GM23248 (cell line): ENCODE results near the gene PRIMA1. TPM values are rescaled to one million over a fixed set of nuclear protein-coding genes. Genes with fewer than 3 reads are reported as not detected.

Experiments used
- DNase-seq: peaks from one replicate; pipeline ENCODE4 v3.0.0-alpha.2; 2015
- H2AFZ ChIP-seq: fragments of 200-600 bp; sonication (generic); 2 replicates; pipeline ENCODE4 v1.6.1; 2016; ENCODE audit warnings: antibody characterized with exemption
- H3F3A ChIP-seq: fragments of 200-600 bp; sonication (generic); 2 replicates; pipeline ENCODE4 v1.6.1; 2016; ENCODE audit warnings: mild to moderate bottlenecking, antibody characterized with exemption, mixed run types; ENCODE audit not compliant: insufficient read depth
- H3K27ac ChIP-seq: fragments of 200-600 bp; sonication (generic); 2 replicates; pipeline ENCODE4 v1.5.1; 2016; ENCODE audit warnings: mild to moderate bottlenecking
- H3K27me3 ChIP-seq: fragments of 200-600 bp; sonication (generic); replicated peaks from 2 replicates; pipeline ENCODE4 v1.6.1; 2016; ENCODE audit warnings: mild to moderate bottlenecking; ENCODE audit not compliant: insufficient read depth
- H3K36me3 ChIP-seq: fragments of 200-600 bp; sonication (generic); 2 replicates; pipeline ENCODE4 v1.6.1; 2016; ENCODE audit warnings: low read depth, mild to moderate bottlenecking
- H3K4me1 ChIP-seq: fragments of 200-600 bp; sonication (generic); 2 replicates; pipeline ENCODE4 v1.6.1; 2016; ENCODE audit warnings: mild to moderate bottlenecking; ENCODE audit not compliant: insufficient read depth
- H3K4me2 ChIP-seq: fragments of 200-600 bp; sonication (generic); one replicate; pipeline ENCODE4 v1.6.1; 2016; ENCODE audit warnings: mild to moderate bottlenecking; ENCODE audit not compliant: unreplicated experiment
- H3K4me3 ChIP-seq: fragments of 200-600 bp; sonication (generic); 2 replicates; pipeline ENCODE4 v1.5.1; 2016; ENCODE audit warnings: mild to moderate bottlenecking
- H3K79me2 ChIP-seq: fragments of 200-600 bp; sonication (generic); 2 replicates; pipeline ENCODE4 v1.6.1; 2016; ENCODE audit warnings: mild to moderate bottlenecking; ENCODE audit not compliant: insufficient read depth
- H3K9ac ChIP-seq: fragments of 200-600 bp; sonication (generic); 2 replicates; pipeline ENCODE4 v1.6.1; 2016; ENCODE audit warnings: mild to moderate bottlenecking
- H3K9me2 ChIP-seq: fragments of 200-600 bp; sonication (generic); 2 replicates; pipeline ENCODE4 v1.6.1; 2016; ENCODE audit warnings: mixed run types, mild to moderate bottlenecking, moderate library complexity; ENCODE audit not compliant: insufficient read depth
- H3K9me3 ChIP-seq: fragments of 200-600 bp; sonication (generic); one replicate; pipeline ENCODE4 v1.6.1; 2017; ENCODE audit warnings: low read depth
- H4K20me1 ChIP-seq: fragments of 200-600 bp; sonication (generic); 2 replicates; pipeline ENCODE4 v1.6.0; 2016; ENCODE audit not compliant: insufficient read depth
- EZH2 ChIP-seq: fragments of 200-600 bp; sonication (generic); IDR thresholded peaks from 2 replicates; pipeline ENCODE4 v1.6.1; 2018; ENCODE audit warnings: antibody characterized with exemption, mild to moderate bottlenecking; ENCODE audit not compliant: insufficient read depth, poor library complexity, severe bottlenecking
- EZH2phosphoT487 ChIP-seq: fragments of 200-600 bp; sonication (generic); IDR thresholded peaks from 2 replicates; pipeline ENCODE4 v1.6.1; 2018; ENCODE audit warnings: antibody characterized with exemption, moderate library complexity, mild to moderate bottlenecking, low read depth; ENCODE audit not compliant: insufficient read depth
- WGBS, 2 experiments: methylation state at CpG; one replicate each; pipeline ENCODE4 v1.1.6; 2015 to 2017; ENCODE audit warnings: low lambda C conversion rate in 2 of 2, low coverage in 1 of 2; ENCODE audit errors: missing lambda C conversion rate in 2 of 2; 5-methylcytosine and 5-hydroxymethylcytosine counted together
- in situ Hi-C: fragments of 300-500 bp; cut with MboI; formaldehyde crosslinking; loops from 2 replicates; pipeline ENCODE4 v1.15.0; 2020
- polyA plus RNA-seq: library from polyadenylated mRNA; unstranded; fragments of >200 nt; fragmentation: Nextera tagmentation; extraction: Ambion mirVana; gene quantifications from 2 replicates; pipeline ENCODE4 v1.2.1, GENCODE V29; 2016
- total RNA-seq: library from RNA; depleted of rRNA; stranded (reverse); fragments of >200 nt; shearing (Covaris generic); gene quantifications from 2 replicates; pipeline ENCODE4 v1.2.3, GENCODE V29; 2014; rRNA removed

PRIMA1 gene, protein sequence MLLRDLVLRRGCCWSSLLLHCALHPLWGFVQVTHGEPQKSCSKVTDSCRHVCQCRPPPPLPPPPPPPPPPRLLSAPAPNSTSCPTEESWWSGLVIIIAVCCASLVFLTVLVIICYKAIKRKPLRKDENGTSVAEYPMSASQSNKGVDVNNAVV
- total RNA-seq (0.43 TPM in 1 of 2 replicates, not detected in the other), polyA plus RNA-seq (not detected in 2 replicates)

GRCh38 chr14:93788293-93788542 lies at the start of gene PRIMA1:
Gene PRIMA1 (minus strand): TSS chr14:93788485. CDS start chr14:93787718, 767 bp downstream.
- Histone ChIP-seq H2AFZ (peak within 1 kb of the TSS; percentile 45; the same call in 1 of the 2 replicates), H4K20me1 (no peaks in the 10 kb centered on the region), H3F3A (no peaks in the 10 kb centered on the region), H3K27me3 (peaks cover 16% of the 10 kb centered on the region), H3K79me2 (no peaks in the 10 kb centered on the region), H3K36me3 (no peaks in the 10 kb centered on the region), H3K9me3 (no peaks in the 10 kb centered on the region), H3K4me3 (peak within 1 kb of the TSS; percentile 63), H3K4me2 (no peak within 1 kb of the TSS), H3K4me1 (no peaks in the 10 kb centered on the region), H3K9me2 (no peaks in the 10 kb centered on the region), H3K27ac (no peak within 1 kb of the TSS), H3K9ac (no peak within 1 kb of the TSS)
- WGBS, 2 experiments = 0 to 1% methylated on average over 3 to 24 of the region's 24 CpGs
- no peak for DNase-seq
- TF ChIP-seq EZH2 = no peak
- no peak for TF ChIP-seq EZH2phosphoT487
- in situ Hi-C loops = no loop called here

- H3K27ac ChIP-seq = no peak overlapping the region
- H3K9me2 ChIP-seq = no peaks in the 10 kb centered on the region
- 53 to 54% methylated on average over 9 of the region's 9 CpGs for WGBS, 2 experiments
- no peaks in the 10 kb centered on the region for H4K20me1 ChIP-seq
- no peak overlapping the region for H3K4me2 ChIP-seq
- no peak for DNase-seq
- no peaks in the 10 kb centered on the region for H3F3A ChIP-seq
- TF ChIP-seq EZH2phosphoT487 = no peak
- no peak for TF ChIP-seq EZH2
- H3K36me3 ChIP-seq = no peaks in the 10 kb centered on the region
- H3K79me2 ChIP-seq = no peaks in the 10 kb centered on the region
- no peaks in the 10 kb centered on the region for H3K27me3 ChIP-seq
- in situ Hi-C loops = no loop called here
- no peak overlapping the region for H2AFZ ChIP-seq
- no peaks in the 10 kb centered on the region for H3K4me1 ChIP-seq
- H3K9me3 ChIP-seq = no peaks in the 10 kb centered on the region
- H3K4me3 ChIP-seq = no peak overlapping the region
- no peak overlapping the region for H3K9ac ChIP-seq
Observed at GRCh38 chr14:93834699-93835371, 46.5 kb upstream of the PRIMA1 start.

DNA sequence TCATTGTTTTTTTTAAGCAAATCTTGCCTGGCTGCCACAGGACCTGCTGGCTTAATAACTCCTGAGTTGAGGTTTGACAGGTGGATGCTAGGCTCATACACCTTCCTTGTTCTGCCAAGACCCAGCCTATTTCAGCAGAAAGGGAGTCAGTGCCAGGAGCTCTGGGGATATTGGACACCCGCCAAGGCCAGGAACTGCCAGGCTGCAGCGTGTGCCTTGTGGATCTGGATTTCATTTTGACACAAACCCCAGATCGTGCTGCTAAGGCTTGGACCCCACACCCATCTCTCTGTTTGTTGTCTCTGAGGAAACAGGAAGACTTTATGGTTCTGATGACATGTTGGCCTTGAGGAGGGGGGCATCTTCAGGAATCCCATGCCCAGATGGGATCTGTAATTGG lies 44.4 kb upstream of the PRIMA1 start:
- Histone ChIP-seq H3K9me3 (no peaks in the 10 kb centered on the region), H3K79me2 (no peaks in the 10 kb centered on the region), H3K4me2 (no peak overlapping the region), H3K27ac (no peak overlapping the region), H3K36me3 (no peaks in the 10 kb centered on the region), H3K27me3 (no peaks in the 10 kb centered on the region), H3K9me2 (no peaks in the 10 kb centered on the region), H4K20me1 (no peaks in the 10 kb centered on the region), H3K4me1 (no peaks in the 10 kb centered on the region), H3K4me3 (no peak overlapping the region), H3K9ac (no peak overlapping the region), H2AFZ (no peak overlapping the region), H3F3A (no peaks in the 10 kb centered on the region)
- WGBS, 2 experiments = 0 to 3% methylated on average over 3 of the region's 3 CpGs
- DNase-seq = no peak
- in situ Hi-C loops = no loop called here
- TF ChIP-seq EZH2phosphoT487 (no peak), EZH2 (no peak)

GRCh38 chr14:93832081-93832480 lies 43.8 kb upstream of the PRIMA1 start:
- WGBS, 2 experiments = 58 to 59% methylated on average over 3 of the region's 3 CpGs
- H3K4me2 ChIP-seq = no peak overlapping the region
- in situ Hi-C loops = no loop called here
- H3K79me2 ChIP-seq = no peaks in the 10 kb centered on the region
- H3F3A ChIP-seq = no peaks in the 10 kb centered on the region
- H2AFZ ChIP-seq = no peak overlapping the region
- no peaks in the 10 kb centered on the region for H3K9me3 ChIP-seq
- no peaks in the 10 kb centered on the region for H4K20me1 ChIP-seq
- no peak overlapping the region for H3K4me3 ChIP-seq
- H3K36me3 ChIP-seq = no peaks in the 10 kb centered on the region
- no peak for TF ChIP-seq EZH2
- TF ChIP-seq EZH2phosphoT487 = no peak
- H3K27me3 ChIP-seq = no peaks in the 10 kb centered on the region
- no peak overlapping the region for H3K27ac ChIP-seq
- no peaks in the 10 kb centered on the region for H3K4me1 ChIP-seq
- H3K9ac ChIP-seq = no peak overlapping the region
- H3K9me2 ChIP-seq = no peaks in the 10 kb centered on the region
- DNase-seq = no peak
